Neural cell (in vitro differentiated cells): ENCODE measurements around the gene MICAL2.

Source experiments
- EP300 ChIP-seq: fragments of 450-650 bp; conservative IDR thresholded peaks from 2 replicates; pipeline ENCODE4 v1.6.1; 2014; ENCODE audit warnings: antibody characterized with exemption, mild to moderate bottlenecking, moderate library complexity; ENCODE audit not compliant: poor library complexity, severe bottlenecking
- EZH2 ChIP-seq: fragments of 200-600, 300-800 bp; shearing (Covaris generic), sonication (generic); IDR thresholded peaks from 2 replicates; pipeline ENCODE4 v1.6.1; 2014; ENCODE audit warnings: antibody characterized with exemption, low read length, borderline replicate concordance, mild to moderate bottlenecking; ENCODE audit not compliant: insufficient read depth, poor library complexity, severe bottlenecking
- TF ChIP-seq, protein P1 (sequence below): fragments of 450-650 bp; IDR thresholded peaks from 2 replicates; pipeline ENCODE4 v1.5.1; 2014; ENCODE audit warnings: antibody characterized with exemption, mild to moderate bottlenecking, moderate library complexity; ENCODE audit not compliant: poor library complexity, severe bottlenecking

DNA sequence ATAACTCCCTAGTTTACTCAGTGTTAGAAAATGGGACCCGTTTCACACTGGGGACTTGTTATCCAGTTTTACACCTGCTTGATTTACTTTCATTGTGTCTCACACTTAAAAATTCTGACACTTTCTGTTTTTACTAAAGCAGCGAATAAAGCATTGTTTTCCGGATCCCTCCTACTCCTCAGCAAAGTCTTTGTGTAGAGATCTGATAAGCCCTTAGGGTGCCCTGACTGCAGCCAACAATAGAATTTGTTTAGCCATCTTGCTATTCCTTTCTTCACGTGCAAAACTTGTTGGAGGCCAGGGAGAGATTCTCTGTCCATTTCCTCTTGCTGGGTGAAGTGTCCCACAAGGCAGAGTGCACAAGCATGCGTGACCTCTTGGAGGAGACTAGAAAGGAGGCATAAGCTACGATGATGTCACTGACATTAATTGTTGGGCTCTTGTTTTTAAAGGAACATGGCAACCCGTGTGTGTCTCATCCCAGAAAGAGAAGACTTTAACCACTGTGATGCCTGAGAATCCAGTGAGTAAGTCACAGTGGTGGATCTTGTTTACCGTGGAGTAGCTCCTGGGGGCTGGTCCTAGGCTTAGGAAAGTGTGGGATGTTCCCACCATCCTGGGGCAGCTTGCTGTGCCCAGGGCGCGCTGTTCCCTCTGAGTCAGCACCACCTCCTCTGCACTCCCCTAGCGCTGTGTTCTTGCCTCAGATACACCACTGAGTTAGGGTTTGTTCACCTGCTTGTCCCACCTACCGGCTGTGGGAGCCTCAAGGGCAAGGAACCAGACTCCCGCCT lies 27.7 kb downstream of the MICAL2 start:
- TF ChIP-seq, protein P1, sequence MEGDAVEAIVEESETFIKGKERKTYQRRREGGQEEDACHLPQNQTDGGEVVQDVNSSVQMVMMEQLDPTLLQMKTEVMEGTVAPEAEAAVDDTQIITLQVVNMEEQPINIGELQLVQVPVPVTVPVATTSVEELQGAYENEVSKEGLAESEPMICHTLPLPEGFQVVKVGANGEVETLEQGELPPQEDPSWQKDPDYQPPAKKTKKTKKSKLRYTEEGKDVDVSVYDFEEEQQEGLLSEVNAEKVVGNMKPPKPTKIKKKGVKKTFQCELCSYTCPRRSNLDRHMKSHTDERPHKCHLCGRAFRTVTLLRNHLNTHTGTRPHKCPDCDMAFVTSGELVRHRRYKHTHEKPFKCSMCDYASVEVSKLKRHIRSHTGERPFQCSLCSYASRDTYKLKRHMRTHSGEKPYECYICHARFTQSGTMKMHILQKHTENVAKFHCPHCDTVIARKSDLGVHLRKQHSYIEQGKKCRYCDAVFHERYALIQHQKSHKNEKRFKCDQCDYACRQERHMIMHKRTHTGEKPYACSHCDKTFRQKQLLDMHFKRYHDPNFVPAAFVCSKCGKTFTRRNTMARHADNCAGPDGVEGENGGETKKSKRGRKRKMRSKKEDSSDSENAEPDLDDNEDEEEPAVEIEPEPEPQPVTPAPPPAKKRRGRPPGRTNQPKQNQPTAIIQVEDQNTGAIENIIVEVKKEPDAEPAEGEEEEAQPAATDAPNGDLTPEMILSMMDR = no peak
- TF ChIP-seq EP300 (no peak), EZH2 (no peak)
